Measurements from ENCODE around the gene AKT1S1. TPM values are rescaled to one million over a fixed set of nuclear protein-coding genes. Genes with fewer than 3 reads are reported as not detected.

AKT1S1 gene
- total RNA-seq, 4 donors from 2014 or later = 23.8 to 56.8 (median 43.4) TPM

DNA sequence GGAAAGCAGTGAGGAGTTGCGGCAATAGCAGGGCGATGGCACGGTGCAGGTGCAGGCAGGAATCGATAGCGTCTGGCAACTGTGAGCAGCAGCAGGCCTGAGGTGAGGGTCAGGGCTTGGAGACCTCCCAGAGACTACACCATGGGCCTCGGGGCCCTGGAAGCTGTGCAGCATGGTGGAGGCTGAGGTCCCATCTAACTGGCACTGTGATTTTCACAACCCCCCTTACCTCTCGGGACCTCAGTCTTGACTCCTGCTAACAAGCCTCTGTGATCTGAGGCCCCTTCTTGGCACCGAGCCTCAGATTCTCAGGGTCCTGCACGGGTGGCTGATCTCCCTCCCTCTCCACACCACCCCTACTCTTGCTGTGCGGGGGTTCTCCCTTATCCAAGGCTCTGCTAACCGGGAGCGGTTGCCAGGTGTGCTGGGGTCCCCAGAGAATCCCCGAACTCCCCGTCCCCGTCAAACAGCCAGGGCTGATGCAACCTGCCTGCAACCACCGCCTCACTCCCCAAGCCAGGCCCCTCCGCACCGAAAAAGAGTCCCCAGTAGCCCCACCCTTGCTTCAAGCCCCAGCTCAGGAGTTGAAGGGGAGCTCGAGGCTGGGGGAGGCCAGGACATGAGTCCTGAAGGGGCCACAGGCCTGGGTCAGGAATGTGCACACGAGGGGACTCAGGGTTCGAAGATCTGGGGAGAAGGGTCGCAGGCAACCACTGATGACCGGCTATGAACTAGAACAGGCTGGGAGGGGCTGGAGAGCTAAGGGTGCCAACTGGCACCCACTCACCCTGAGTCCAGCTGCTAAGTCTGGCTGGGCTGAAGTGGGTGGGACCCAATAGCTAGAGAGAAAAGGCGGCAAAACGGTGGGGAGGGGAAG lies 47.1 kb upstream of the AKT1S1 start:
- intact Hi-C loops (cut with DNase I; ENCODE audit: low total_unique reads) = no loop called here
- ATAC-seq (no peak), DNase-seq (peak; percentile 16 to 52)
- no peaks in the 10 kb centered on the region for H3K9me3 ChIP-seq
- H3K4me1 ChIP-seq = peaks cover 24 to 31% of the 10 kb centered on the region in 2 donors
- peak overlapping the region in 1 of 4 donors; percentile 31 for H3K27ac ChIP-seq
- no peak for TF ChIP-seq POLR2A (IDR thresholded peaks at IDR 0.05)
- no peak overlapping the region for H3K4me3 ChIP-seq
- no peaks in the 10 kb centered on the region for H3K27me3 ChIP-seq
- H3K36me3 ChIP-seq = peaks cover 0 to 21% of the 10 kb centered on the region in 2 donors
- in situ Hi-C loops (cut with MboI; ENCODE audit: low sequenced_read_pairs in 4 of 4) = no loop called here

DNA sequence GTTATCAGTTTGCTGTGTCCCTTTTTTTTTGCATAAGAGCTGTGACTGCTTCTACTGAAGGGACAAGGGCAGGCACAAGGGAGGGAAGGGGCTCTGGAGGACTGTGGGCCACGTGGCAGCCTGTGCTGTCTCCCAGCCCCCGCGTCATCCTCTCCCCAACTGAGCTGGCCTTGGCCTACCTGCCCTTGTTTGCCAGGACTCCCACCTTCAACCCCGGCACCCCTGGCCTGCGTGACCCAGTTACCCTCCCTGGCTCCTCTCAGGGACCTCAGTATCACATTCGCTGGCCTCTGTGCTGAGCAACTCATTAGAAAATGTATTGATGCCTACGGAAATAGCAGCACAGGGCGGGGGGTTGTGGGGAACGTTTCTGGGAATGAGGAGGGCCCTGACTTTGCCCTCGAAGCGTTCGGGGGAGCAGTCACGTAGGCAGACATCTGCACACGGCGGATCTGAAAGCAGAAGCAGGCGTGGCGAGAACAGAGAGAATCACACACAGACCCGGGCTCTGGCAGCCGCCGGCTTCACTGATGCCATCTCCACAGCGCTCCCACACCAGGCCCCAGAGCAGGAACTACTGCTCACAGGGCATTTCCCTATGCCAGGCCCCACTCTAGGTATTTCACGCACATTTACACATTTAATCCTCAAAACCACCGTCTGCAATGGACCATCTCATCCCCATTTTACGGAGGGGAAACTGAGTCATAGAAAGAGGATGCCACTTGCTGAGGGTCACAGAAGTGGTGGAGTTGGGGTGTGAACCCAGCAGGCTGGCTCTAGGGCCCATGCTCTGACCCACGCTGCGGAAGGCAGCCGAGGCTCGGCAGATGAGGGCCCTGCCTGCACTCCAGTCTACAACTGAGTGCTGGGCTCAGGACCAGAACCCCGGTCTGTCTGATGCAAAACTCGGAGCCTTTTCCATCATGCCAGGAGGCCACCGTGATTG lies 46.2 kb upstream of the AKT1S1 start:
- no peak for DNase-seq
- in situ Hi-C loops (cut with MboI; ENCODE audit: low sequenced_read_pairs in 4 of 4) = no loop called here
- TF ChIP-seq, protein P1, sequence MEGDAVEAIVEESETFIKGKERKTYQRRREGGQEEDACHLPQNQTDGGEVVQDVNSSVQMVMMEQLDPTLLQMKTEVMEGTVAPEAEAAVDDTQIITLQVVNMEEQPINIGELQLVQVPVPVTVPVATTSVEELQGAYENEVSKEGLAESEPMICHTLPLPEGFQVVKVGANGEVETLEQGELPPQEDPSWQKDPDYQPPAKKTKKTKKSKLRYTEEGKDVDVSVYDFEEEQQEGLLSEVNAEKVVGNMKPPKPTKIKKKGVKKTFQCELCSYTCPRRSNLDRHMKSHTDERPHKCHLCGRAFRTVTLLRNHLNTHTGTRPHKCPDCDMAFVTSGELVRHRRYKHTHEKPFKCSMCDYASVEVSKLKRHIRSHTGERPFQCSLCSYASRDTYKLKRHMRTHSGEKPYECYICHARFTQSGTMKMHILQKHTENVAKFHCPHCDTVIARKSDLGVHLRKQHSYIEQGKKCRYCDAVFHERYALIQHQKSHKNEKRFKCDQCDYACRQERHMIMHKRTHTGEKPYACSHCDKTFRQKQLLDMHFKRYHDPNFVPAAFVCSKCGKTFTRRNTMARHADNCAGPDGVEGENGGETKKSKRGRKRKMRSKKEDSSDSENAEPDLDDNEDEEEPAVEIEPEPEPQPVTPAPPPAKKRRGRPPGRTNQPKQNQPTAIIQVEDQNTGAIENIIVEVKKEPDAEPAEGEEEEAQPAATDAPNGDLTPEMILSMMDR (IDR thresholded peaks at IDR 0.05 in 4 of 5, conservative IDR thresholded peaks at IDR 0.05 in 1 of 5) = no peak
- no peak for TF ChIP-seq POLR2A (IDR thresholded peaks at IDR 0.05)
- H3K4me3 ChIP-seq = no peak overlapping the region
- intact Hi-C loops (cut with DNase I; ENCODE audit: low total_unique reads) = no loop called here
- H3K9me3 ChIP-seq = no peaks in the 10 kb centered on the region
- peaks cover 0 to 21% of the 10 kb centered on the region in 2 donors for H3K36me3 ChIP-seq
- peaks cover 21 to 25% of the 10 kb centered on the region in 2 donors for H3K4me1 ChIP-seq
- H3K27me3 ChIP-seq = no peaks in the 10 kb centered on the region
- no peak overlapping the region for H3K27ac ChIP-seq
- ATAC-seq = no peak

GRCh38 chr19:49921871-49922795 lies 45.0 kb upstream of the AKT1S1 start:
- in situ Hi-C loops (cut with MboI; ENCODE audit: low sequenced_read_pairs in 4 of 4) = no loop called here

GRCh38 chr19:49920624-49921363 lies 43.6 kb upstream of the AKT1S1 start:
- Histone ChIP-seq H3K4me1 (peaks cover 9 to 10% of the 10 kb centered on the region in 2 donors), H3K4me3 (no peak overlapping the region), H3K27ac (no peak overlapping the region), H3K27me3 (no peaks in the 10 kb centered on the region), H3K9me3 (no peaks in the 10 kb centered on the region), H3K36me3 (peaks cover 0 to 16% of the 10 kb centered on the region in 2 donors)
- intact Hi-C loops (cut with DNase I; ENCODE audit: low total_unique reads) = no loop called here
- no peak for DNase-seq
- TF ChIP-seq POLR2A (IDR thresholded peaks at IDR 0.05) = no peak
- TF ChIP-seq, protein P1 (IDR thresholded peaks at IDR 0.05 in 4 of 5, conservative IDR thresholded peaks at IDR 0.05 in 1 of 5) = no peak
- in situ Hi-C loops (cut with MboI; ENCODE audit: low sequenced_read_pairs in 4 of 4) = no loop called here
- ATAC-seq = no peak

More at GRCh38 chr19:49921871-49922795, 45.0 kb upstream of the AKT1S1 start:
- intact Hi-C loops (cut with DNase I; ENCODE audit: low total_unique reads) = no loop called here
- H3K9me3 ChIP-seq = no peaks in the 10 kb centered on the region
- ATAC-seq = peak in 1 of 2 donors; percentile 8
- peaks cover 0 to 16% of the 10 kb centered on the region in 2 donors for H3K36me3 ChIP-seq
- DNase-seq = no peak
- H3K4me3 ChIP-seq = no peak overlapping the region
- H3K27me3 ChIP-seq = no peaks in the 10 kb centered on the region
- no peak for TF ChIP-seq POLR2A (IDR thresholded peaks at IDR 0.05)
- TF ChIP-seq, protein P1 (IDR thresholded peaks at IDR 0.05 in 4 of 5, conservative IDR thresholded peaks at IDR 0.05 in 1 of 5) = no peak
- H3K27ac ChIP-seq = no peak overlapping the region
- H3K4me1 ChIP-seq = peaks cover 9 to 13% of the 10 kb centered on the region in 2 donors
